GM19468 (cell line): ENCODE measurements around the gene PRKACB.
"Not testable (repeated sequence)": the region's sequence is repeated elsewhere in the genome, so short reads cannot be mapped to it uniquely, and the experiment has no call there.

Experiments
- ATAC-seq: cut with Tn5 transposase; IDR thresholded peaks from one replicate; pipeline ENCODE4 v1.9.1; 2021; ENCODE audit warnings: mild to moderate bottlenecking, moderate library complexity, moderate number of reproducible peaks; ENCODE audit not compliant: unreplicated experiment; ENCODE audit errors: extremely low read depth

Gene PRKACB

DNA sequence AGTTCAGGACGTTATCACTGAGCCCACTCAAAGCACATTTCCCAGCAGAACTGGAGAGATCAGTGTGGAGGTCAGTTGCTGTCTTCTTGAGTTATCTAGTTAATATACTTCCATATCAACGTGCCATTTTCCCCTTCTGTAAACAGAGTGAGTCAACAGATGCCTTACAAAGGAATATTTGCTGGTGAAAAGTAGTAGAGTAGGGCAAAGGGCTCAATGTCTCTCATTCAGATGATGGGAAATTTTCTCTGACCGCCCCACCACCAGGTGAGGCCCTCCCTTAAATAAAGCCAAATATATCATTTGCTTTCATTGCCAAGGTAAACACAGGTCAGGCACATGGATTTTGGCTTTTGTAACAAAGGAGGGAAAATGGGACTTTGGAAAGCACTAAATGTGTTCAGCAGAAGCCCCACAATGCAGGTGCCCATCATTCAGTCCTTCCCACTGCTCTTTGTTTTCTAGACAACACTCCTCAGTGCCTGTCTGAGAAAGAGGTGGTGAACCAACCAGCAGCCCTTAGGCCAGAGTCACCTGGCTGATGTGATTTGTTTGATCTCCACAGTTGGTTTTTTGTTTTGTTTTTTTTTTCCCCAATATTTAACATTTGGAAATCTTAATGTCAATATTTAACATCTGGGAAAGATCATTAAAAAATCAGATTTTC is 116.9 kb downstream of the PRKACB start:
- no peak for ATAC-seq

DNA sequence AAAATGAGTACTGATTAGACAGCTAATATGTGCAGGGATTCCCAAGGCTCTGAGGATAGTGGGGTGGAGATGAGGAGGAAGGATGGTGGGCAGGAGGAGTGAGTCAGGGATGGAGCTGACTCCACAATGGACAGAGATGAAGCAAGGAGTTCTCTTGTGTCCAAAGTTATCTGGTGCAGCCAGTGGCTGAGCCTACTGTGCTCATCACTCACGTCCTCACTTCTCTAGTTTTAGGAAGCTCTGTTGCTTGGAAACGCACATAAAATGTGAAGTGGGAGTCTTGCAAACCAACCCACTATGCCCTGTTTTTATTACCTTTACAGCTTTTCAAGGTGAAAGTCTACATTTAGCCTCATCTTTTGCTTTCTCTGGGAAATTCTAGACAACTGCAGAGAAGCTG is 120.9 kb downstream of the PRKACB start:
- no peak for ATAC-seq

DNA sequence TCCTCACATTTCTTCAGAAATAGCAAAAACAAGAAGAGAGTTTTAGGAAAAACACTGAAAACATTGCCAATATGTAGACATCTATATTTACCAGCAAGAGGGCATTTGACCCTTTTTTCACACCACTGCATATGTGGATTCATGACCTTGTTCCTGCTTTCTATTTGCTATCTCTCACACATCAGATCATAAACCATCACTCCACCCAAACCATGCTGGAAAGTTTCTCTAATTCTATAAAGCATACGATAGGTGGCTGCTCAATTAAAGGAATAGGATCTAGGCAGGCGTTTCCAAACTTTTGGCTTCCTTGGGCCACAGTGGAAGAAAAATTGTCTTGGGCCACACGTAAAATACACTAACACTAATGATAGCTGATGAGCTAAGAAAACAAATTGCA is 121.8 kb downstream of the PRKACB start:
- no peak for ATAC-seq

DNA sequence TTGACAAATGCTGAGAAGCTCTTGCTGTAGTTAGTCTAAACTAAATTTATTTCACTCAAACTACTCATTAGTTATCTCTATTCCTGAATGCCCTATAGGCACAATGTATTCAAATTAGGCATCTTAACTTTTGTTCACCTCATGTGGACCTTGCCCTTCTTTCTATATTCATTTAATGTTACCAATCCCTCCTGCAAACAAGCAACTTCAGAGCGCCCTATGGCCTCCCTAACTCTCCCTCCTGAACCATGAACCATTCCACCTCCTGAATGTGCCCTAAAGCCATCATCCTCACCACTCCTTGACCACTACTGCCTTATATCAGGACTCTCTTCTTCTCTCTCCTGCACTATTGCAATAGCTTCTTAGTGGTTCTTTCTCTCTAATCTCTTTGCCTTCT is 122.7 kb downstream of the PRKACB start:
- no peak for ATAC-seq

DNA sequence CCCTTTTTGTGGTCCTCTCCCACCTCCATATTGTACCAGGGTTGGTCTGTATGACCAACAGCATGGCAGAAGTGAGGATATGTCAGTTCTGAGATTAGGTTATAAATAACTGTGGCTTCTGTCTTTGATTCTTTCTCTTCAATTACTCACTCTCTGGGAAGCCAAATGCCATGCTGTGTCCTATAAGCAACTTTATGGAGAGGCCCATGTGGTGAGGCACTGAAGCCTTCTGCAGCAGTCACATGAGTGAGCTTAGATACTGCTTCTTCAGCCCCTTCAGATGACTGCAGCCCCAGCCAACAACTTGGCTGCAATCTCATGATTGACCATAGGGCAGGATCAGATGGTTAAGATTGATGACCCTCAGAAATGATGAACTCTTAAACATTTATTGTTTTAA is 123.4 kb downstream of the PRKACB start:
- no peak for ATAC-seq

DNA sequence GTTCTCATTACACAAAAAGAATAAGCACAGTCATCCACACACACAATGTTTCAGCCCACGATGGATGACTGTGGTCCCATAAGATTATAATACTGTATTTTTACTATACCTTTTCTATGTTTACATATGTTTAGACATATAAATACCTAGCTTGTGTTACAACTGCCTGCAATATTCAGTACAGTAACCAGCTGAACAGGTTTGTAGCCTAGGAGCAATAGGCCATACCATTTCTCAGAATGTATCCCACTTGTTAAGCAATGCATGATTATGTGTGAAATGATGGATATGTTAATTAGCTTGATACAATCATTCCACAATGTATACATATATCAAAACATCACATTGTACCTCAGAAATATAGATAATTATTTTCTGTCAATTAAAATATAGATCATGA is 124.3 kb downstream of the PRKACB start:
- no peak for ATAC-seq

DNA sequence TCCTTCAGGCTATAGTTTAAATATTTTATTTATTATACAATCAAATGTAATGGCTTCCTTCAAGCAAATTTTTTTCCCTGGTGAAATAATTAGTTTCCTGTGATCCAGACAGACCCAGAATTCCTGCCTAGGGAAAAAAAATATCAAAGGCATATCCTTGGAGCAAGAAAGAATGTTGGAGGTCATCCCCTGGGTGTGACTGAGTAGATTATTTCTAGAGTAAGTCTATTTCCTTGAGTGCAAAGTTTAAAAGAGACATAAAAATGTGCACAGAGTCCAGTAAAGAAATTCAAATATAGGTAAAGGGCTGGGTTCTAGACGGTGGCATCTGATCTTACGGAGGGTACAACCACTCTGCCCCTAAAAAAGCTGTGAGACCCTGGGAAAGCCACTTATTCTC is 125.2 kb downstream of the PRKACB start:
- no peak for ATAC-seq

DNA sequence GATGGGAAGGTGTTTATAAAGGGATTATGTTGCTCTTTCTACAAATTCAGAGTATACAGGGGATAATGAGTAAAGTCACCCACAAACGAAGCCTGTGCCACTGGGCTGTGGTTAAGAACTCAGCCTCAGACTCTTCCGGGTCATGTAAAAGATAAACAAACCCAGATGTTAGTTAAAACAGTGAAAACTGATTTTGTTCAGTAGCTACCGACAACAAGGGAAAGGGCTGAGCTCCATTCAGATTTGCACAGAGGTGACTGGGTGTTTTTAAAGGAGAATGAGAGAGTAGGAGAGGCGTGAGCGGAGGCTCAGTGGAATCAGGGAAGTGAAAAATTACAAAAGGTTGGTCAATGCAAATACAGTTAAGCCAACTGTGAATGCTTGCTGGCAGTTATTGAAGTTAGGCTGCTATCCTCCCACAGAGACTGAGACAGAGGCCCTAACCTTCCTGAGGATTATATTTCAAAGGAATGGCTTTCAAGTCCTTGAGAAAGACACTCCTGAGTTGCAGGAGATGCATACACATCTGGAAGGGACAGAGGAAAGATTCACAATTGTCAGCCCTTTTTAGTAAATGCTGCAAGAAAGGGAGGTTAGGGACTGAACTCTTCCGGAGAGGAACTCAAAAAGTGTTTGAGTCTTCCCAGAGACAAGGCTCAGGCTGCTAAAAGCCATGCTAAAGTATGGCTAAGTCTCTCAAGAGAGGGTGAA is 127.5 kb downstream of the PRKACB start:
- peak; percentile 86 for ATAC-seq

DNA sequence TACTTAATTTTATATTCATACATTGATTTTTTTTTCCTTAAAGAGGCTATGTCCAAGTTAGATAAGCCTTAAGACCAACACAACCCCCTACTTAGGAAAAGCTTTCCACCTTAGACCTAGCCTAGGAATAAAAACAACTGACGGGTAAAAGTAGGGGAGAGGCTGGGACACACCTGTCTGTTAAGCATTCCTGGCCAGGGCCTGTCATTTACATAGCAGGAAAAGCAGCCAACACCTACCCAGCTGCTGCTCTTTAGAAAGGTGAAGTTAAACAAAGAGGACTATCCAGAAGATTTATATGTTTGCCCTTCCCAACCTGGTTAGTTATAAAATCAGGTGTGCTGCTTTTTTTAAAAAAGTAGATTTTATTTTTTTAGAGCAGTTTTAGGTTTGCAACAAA is 128.3 kb downstream of the PRKACB start:
- no peak for ATAC-seq

DNA sequence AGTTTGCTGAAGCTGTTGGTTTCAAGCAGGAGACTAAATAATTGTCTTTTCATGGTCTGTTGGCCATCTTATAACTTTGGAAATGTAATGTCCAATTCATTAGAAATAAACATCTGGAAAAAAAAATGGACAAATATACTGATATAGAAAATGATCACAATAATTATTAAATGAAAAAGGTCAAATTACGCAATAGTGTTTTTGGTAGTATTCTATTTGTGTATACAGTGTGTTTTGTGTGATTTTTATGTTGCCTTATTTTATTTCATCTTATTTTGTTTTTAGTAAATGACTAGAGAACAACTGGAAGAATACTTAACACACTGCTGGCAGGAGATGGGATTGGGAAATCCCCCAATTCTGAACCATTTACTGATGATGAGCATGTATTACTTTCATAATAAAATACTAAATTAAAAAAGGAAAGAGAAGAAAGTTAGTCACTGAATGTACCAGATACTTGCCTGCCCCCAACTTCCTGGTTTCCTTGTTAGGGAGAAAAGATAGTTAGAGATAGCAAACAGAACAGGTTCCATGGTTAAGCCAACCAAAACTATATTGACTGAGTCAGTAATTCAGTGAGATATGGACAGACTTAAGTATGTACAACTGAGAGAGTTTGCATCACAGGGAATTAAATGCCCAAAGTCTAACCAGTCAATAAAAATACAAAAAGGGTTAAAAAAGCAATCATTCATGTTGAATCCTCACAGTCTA is 133.4 kb downstream of the PRKACB start:
- no peak for ATAC-seq

DNA sequence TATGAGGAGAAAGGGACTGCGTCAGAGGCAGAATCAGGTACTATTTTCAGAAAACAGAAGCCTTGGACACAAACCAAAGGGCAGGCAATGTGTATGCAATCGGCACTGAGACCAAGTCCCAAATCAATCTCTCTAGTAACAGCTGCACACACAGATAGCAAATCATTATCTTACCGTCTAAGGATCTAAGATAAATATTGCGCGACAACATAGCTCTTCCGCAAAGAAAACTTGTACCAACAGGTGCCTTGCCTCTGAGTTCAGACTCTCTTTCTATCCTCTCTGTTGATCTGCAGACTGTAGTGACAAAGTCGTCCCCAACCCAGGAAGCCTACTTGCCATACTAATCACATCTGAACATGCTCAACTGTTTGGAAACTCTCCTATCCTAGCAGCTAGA is 134.8 kb downstream of the PRKACB start:
- ATAC-seq = no peak

DNA sequence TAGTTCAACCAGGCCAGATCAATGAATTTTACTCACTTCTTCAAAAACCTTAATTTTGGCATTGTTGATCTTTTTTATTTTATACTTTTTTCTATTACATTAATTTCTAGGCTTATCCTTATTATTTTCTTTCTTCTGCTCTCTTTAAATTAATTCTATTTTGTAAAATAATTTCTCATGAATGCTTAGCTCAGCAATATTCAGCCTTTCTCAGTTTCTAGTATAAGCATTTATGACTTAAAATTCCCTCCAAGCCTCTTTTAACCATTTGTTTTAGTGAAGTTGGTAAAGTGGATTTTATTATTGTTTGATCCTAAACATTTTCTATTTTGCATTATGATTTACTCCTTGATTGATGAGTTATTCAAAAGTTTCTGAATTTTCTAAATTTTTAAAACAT is 136.8 kb downstream of the PRKACB start:
- no peak for ATAC-seq

DNA sequence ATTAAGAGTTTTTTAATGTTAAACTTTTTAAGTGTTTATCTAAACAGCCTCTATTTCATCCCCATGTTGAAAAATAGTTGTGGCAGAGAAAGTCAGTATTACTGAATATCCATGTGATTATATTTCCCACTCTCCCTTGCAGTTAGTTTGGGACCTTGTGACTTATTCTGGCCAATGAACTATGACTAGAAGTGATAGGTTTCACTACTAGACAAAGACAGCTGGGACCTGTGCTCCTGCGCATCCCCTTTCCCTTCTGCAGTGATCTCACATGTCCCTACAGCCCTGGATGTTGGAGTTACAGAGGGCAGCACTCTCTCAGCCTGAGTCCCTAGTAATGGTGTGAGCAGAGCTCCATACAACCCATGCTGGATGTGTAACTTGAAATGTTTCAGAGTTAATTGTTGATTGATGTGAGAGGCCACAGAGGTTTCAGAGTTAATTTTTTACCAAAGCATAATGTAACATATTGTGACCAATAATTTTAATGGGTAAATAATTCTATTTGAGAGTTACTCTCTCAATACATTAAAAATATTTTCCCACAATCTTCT is 138.8 kb downstream of the PRKACB start:
- no peak for ATAC-seq

DNA sequence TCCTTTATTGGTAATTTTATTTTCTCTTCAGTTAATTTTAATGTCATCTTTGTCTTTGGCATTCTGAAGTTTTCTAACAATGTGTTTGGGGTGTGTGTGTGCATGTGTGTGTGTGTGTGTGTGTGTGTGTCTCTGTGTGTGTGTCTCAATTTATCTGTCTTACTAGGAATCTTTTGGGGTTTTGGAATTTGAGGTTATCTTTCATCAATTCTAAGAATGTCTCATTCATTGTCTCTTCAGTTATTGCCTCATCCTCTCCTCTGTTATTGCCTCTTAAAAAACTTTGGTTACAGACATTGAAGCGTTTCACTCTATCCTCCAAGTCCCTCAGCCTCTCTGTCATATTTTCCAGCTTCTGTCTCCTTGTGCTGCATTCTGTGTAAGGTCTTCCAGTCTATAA is 139.3 kb downstream of the PRKACB start:
- ATAC-seq = no peak

DNA sequence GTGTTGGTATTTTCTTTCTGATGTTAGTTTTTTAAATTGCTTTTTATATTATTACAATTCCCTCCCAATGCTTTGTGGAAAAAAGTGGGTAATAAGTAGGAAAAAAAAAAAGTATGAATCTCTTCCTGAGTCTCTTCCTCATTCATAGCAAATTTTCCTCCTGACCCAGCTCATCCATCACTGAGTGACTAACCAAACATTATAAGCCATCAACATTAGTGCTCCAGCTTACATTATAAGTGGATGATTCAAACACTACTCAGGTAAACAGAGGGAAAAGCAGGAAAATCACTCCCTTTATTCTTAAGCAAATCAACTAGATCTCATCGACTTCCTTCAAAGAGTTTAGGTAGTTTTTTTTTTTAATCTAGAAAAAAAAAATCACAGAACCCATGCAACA is 142.0 kb downstream of the PRKACB start:
- ATAC-seq = no peak

DNA sequence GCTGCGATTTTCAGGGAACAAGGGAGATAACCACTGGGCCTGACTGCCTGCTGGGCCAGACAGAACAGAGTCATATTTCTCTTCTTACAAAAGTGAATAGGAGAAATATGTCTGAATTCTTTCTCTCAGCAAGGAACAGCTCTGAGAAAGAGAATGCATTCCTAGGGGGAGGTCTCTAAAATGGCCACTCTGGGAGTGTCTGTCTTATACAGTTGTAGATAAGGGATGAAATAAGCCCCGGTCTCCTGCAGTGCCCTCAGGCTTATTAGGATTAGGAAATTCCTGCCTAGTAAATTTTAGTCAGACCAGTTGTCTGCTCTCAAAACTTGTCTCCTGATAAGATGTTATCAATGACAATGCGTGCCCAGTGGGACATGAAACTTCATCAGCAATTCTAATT is 143.3 kb downstream of the PRKACB start:
- ATAC-seq = not testable (repeated sequence)
